ENCODE measurements around the gene SPRYD4.
A peak's percentile ranks its signal among the peaks of the same experiment; 100 is the strongest.

Gene SPRYD4

GRCh38 chr12:56521590-56522371 is 53.4 kb downstream of the SPRYD4 start, which contains the start of gene RBMS2:
TSS of gene RBMS2 (plus strand) at chr12:56521820. CDS start at chr12:56522024, 204 bp downstream.
- TF ChIP-seq CTCF (IDR thresholded peaks at IDR 0.05; ENCODE audit: control insufficient read depth, insufficient read depth, low read depth, low read length, missing control alignments), result no peak

GRCh38 chr12:56522411-56523193 is 54.2 kb downstream of the SPRYD4 start:
- TF ChIP-seq CTCF (IDR thresholded peaks at IDR 0.05; ENCODE audit: control insufficient read depth, insufficient read depth, low read depth, low read length, missing control alignments), result no peak
- peak overlapping the region; percentile 56 for H3K4me3 ChIP-seq (ENCODE audit: control insufficient read depth, low read depth, low read length)
- no peak for DNase-seq (ENCODE audit: low read depth)

More at GRCh38 chr12:56521590-56522371, 53.4 kb downstream of the SPRYD4 start, which contains the start of gene RBMS2:
- peak within 1 kb of the TSS; percentile 56 for H3K4me3 ChIP-seq (ENCODE audit: control insufficient read depth, low read depth, low read length)
- peak; percentile 78 for DNase-seq (ENCODE audit: low read depth)

GRCh38 chr12:56528846-56529245 is 60.5 kb downstream of the SPRYD4 start:
- no peak overlapping the region for H3K4me3 ChIP-seq (ENCODE audit: control insufficient read depth, low read depth, low read length)
- DNase-seq (ENCODE audit: low read depth), result no peak
- no peak for TF ChIP-seq CTCF (IDR thresholded peaks at IDR 0.05; ENCODE audit: control insufficient read depth, insufficient read depth, low read depth, low read length, missing control alignments)

Measured in AG09309 (cell line).